Fibroblast of the aortic adventitia (primary cell): ENCODE results near the gene SPINDOC. TPM values are rescaled to one million over a fixed set of nuclear protein-coding genes. Genes with fewer than 3 reads are reported as not detected.
A peak's percentile ranks its signal among the peaks of the same experiment; 100 is the strongest.
"Not testable (repeated sequence)": the region's sequence is repeated elsewhere in the genome, so short reads cannot be mapped to it uniquely, and the experiment has no call there.

Experiments used
- DNase-seq: peaks from one replicate; pipeline ENCODE4 v3.0.0-alpha.2; 2010; ENCODE audit warnings: low read depth
- H3K4me3 ChIP-seq: 2 replicates; pipeline ENCODE4 v1.5.1; 2011; ENCODE audit warnings: low read depth, mild to moderate bottlenecking, control low read depth, low read length, moderate library complexity
- total RNA-seq: library from RNA; depleted of rRNA; stranded (reverse); fragments of >200 nt; gene quantifications from 2 replicates; pipeline ENCODE4 v1.2.3, GENCODE V29; 2012; ENCODE audit warnings: low replicate concordance
- TF ChIP-seq, protein P1 (sequence below): IDR thresholded peaks from 2 replicates; pipeline ENCODE4 v1.5.1; 2011; ENCODE audit warnings: mild to moderate bottlenecking, low read length, control low read depth, inconsistent platforms; ENCODE audit not compliant: insufficient read depth

The SPINDOC gene
- total RNA-seq, 1 donor: 10.1 TPM

- no peak overlapping the region for H3K4me3 ChIP-seq
- TF ChIP-seq, protein P1, sequence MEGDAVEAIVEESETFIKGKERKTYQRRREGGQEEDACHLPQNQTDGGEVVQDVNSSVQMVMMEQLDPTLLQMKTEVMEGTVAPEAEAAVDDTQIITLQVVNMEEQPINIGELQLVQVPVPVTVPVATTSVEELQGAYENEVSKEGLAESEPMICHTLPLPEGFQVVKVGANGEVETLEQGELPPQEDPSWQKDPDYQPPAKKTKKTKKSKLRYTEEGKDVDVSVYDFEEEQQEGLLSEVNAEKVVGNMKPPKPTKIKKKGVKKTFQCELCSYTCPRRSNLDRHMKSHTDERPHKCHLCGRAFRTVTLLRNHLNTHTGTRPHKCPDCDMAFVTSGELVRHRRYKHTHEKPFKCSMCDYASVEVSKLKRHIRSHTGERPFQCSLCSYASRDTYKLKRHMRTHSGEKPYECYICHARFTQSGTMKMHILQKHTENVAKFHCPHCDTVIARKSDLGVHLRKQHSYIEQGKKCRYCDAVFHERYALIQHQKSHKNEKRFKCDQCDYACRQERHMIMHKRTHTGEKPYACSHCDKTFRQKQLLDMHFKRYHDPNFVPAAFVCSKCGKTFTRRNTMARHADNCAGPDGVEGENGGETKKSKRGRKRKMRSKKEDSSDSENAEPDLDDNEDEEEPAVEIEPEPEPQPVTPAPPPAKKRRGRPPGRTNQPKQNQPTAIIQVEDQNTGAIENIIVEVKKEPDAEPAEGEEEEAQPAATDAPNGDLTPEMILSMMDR: no peak
- DNase-seq: no peak
These were observed 20.1 kb upstream of the SPINDOC start for GRCh38 chr11:63793161-63793560.

- TF ChIP-seq, protein P1: no peak
- H3K4me3 ChIP-seq: no peak overlapping the region
- DNase-seq: no peak
These were observed 18.2 kb upstream of the SPINDOC start for GRCh38 chr11:63795066-63795465.

DNA sequence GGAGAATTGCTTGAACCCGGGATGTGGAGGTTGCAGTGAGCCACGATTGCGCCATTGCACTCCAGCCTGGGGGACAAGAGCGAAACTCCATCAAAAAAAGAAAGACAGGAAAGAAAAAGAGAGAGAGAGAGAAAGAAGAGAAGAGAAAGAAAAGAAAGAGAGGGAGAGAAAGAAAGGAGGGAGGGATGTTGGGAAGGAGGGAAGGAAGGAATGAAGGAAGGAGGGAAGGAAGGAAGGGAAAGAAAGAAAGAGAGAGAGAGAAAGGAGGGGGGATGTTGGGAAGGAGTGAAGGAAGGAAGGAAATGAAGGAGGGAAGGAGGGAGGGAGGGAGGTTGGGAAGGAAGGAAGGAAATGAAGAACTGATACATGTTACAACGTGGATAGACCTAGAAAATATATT, 12.3 kb upstream of the SPINDOC start:
- H3K4me3 ChIP-seq: no peak overlapping the region
- DNase-seq: no peak
- TF ChIP-seq, protein P1: no peak

GRCh38 chr11:63802637-63803414, 10.4 kb upstream of the SPINDOC start:
- H3K4me3 ChIP-seq: no peak overlapping the region
- TF ChIP-seq, protein P1: no peak
- DNase-seq: peak; percentile 21

GRCh38 chr11:63804259-63804658, 9.0 kb upstream of the SPINDOC start:
- no peak for DNase-seq
- H3K4me3 ChIP-seq: no peak overlapping the region
- TF ChIP-seq, protein P1: no peak

DNA sequence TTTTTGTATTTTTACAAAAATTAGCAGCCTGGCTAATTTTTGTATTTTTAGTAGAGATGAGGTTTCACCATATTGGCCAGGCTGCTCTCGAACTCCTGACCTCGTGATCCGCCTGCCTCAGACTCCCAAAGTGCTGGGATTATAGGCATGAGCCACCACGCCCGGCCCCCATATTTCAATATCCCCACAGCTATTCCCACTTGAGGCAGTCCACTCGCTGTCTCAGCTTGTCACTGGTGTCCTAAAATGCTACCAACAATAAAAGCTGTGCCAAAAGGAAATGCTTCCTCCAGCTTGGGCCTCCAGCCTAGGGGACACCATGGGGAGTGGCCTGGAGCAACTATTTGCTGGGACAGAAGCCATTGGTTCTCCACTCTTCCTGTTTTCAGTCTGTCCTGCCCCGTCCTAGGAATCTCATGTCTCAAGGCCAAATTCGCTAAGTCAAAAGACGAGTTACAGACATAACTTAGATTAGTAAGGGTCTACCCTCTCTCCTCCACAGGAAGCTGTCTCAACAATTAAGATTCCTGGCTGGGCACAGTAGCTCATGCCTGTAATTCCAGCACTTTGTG, 7.3 kb upstream of the SPINDOC start:
- TF ChIP-seq, protein P1: no peak
- DNase-seq: peak; percentile 16
- H3K4me3 ChIP-seq: no peak overlapping the region

GRCh38 chr11:63810383-63810782, 2.9 kb upstream of the SPINDOC start:
- DNase-seq, H3K4me3 ChIP-seq: not testable (repeated sequence)
